GM23248 (cell line): ENCODE measurements around the gene USF1.

ENCODE experiments used
- EZH2 ChIP-seq: fragments of 200-600 bp; sonication (generic); IDR thresholded peaks from 2 replicates; pipeline ENCODE4 v1.6.1; 2018; ENCODE audit warnings: antibody characterized with exemption, mild to moderate bottlenecking; ENCODE audit not compliant: insufficient read depth, poor library complexity, severe bottlenecking
- EZH2phosphoT487 ChIP-seq: fragments of 200-600 bp; sonication (generic); IDR thresholded peaks from 2 replicates; pipeline ENCODE4 v1.6.1; 2018; ENCODE audit warnings: antibody characterized with exemption, moderate library complexity, mild to moderate bottlenecking, low read depth; ENCODE audit not compliant: insufficient read depth

GRCh38 chr1:160999376-160999775 is 46.4 kb downstream of the USF1 start:
- TF ChIP-seq EZH2 (no peak), EZH2phosphoT487 (no peak)
